Bronchial epithelial cell (primary cell): Measurements from ENCODE around the gene EGFLAM. TPM values are rescaled to one million over a fixed set of nuclear protein-coding genes. Genes with fewer than 3 reads are reported as not detected.

Experiments
- DNase-seq: peaks from one replicate; pipeline ENCODE4 v3.0.0-alpha.2; 2010; ENCODE audit warnings: low read depth
- FAIRE-seq: peaks from 2 replicates; lab custom pipeline; 2011; peaks lifted over from hg19 to GRCh38; lab: Jason Lieb, UNC
- H3K27me3 ChIP-seq: 2 replicates; pipeline ENCODE4 v1.5.1; 2011; ENCODE audit warnings: low read length; ENCODE audit not compliant: control insufficient read depth, insufficient read depth
- H3K36me3 ChIP-seq: 2 replicates; pipeline ENCODE4 v1.5.1; 2011; ENCODE audit warnings: low read length; ENCODE audit not compliant: control insufficient read depth, insufficient read depth
- H3K4me3 ChIP-seq: 2 replicates; pipeline ENCODE4 v1.5.1; 2011; ENCODE audit warnings: mild to moderate bottlenecking, low read depth, low read length, control low read depth
- CTCF ChIP-seq: IDR thresholded peaks from 2 replicates; pipeline ENCODE4 v1.5.1; 2011; ENCODE audit warnings: mild to moderate bottlenecking, moderate library complexity, low read length, control low read depth, inconsistent platforms; ENCODE audit not compliant: insufficient read depth, severe bottlenecking
- total RNA-seq: library from RNA; depleted of rRNA; stranded (reverse); fragments of >200 nt; gene quantifications from 2 replicates; pipeline ENCODE4 v1.2.1, GENCODE V29; 2014

EGFLAM gene
- total RNA-seq, 1 donor from 2014 or later = 0.53 TPM

GRCh38 chr5:38448568-38449350 lies 190.4 kb downstream of the EGFLAM start:
- TF ChIP-seq CTCF = no peak
- FAIRE-seq = no peak
- no peaks in the 10 kb centered on the region for H3K36me3 ChIP-seq

GRCh38 chr5:38450627-38451026 lies 192.3 kb downstream of the EGFLAM start:
- FAIRE-seq = no peak
- TF ChIP-seq CTCF = no peak

More at GRCh38 chr5:38448568-38449350, 190.4 kb downstream of the EGFLAM start:
- Histone ChIP-seq H3K27me3 (no peaks in the 10 kb centered on the region), H3K4me3 (no peak overlapping the region)
- DNase-seq = no peak

GRCh38 chr5:38451074-38451725 lies 192.8 kb downstream of the EGFLAM start:
- Histone ChIP-seq H3K36me3 (no peaks in the 10 kb centered on the region), H3K27me3 (no peaks in the 10 kb centered on the region), H3K4me3 (no peak overlapping the region)
- FAIRE-seq (no peak), DNase-seq (no peak)
- TF ChIP-seq CTCF = no peak

More at GRCh38 chr5:38450627-38451026, 192.3 kb downstream of the EGFLAM start:
- no peak overlapping the region for H3K4me3 ChIP-seq
- no peaks in the 10 kb centered on the region for H3K36me3 ChIP-seq
- H3K27me3 ChIP-seq = no peaks in the 10 kb centered on the region
- no peak for DNase-seq

- no peak for DNase-seq
- Histone ChIP-seq H3K4me3 (no peak overlapping the region), H3K27me3 (no peaks in the 10 kb centered on the region), H3K36me3 (no peaks in the 10 kb centered on the region)
- no peak for TF ChIP-seq CTCF
- FAIRE-seq = no peak
Measured at GRCh38 chr5:38452201-38452600, 193.8 kb downstream of the EGFLAM start.

- TF ChIP-seq CTCF = no peak
- H3K27me3 ChIP-seq = no peaks in the 10 kb centered on the region
- H3K36me3 ChIP-seq = no peaks in the 10 kb centered on the region
- no peak overlapping the region for H3K4me3 ChIP-seq
- DNase-seq = no peak
- FAIRE-seq = no peak
Measured at GRCh38 chr5:38453506-38453905, 195.1 kb downstream of the EGFLAM start.
